Measurements from ENCODE around the gene NOC4L.

Gene NOC4L

DNA sequence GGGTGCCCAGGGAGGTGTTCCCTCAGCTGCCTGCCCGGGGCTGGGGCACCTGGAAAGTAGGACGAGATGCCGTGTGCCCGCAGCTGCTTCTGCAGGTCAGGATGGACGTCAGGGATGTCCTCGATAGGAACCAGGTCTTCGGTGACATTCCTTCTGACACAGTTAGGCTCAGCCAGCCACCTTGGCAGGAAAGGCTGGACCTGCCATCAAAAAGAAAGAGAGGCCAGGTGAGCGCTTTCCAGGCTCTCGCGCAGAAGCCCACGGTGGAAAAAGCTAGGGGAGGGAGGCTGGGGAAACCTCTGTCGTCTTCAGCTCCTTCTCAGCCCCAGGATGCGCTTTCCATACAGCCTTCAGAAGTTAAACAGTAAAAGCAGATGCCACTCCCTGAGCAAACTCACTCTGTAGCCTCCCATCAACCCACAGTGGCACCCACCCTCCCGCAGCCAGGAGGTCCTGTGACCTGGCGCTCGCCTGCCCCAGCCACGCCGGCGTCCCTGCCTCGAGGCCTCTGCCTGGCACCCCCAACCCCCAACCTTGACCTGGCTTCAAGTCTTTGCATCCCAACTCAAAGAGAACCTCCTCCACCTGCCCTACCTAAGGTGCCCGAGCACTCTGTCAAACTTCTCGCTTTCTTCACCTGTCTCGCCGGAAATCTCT lies 1.4 kb upstream of the NOC4L start:
- TF ChIP-seq CTCF (IDR thresholded peaks at IDR 0.05; ENCODE audit: low read length, missing control alignments) = no peak
- peak overlapping the region; percentile 81 for H3K4me3 ChIP-seq (replicated peaks; ENCODE audit: low read depth, low read length)
- DNase-seq (ENCODE audit: low read depth) = no peak

DNA sequence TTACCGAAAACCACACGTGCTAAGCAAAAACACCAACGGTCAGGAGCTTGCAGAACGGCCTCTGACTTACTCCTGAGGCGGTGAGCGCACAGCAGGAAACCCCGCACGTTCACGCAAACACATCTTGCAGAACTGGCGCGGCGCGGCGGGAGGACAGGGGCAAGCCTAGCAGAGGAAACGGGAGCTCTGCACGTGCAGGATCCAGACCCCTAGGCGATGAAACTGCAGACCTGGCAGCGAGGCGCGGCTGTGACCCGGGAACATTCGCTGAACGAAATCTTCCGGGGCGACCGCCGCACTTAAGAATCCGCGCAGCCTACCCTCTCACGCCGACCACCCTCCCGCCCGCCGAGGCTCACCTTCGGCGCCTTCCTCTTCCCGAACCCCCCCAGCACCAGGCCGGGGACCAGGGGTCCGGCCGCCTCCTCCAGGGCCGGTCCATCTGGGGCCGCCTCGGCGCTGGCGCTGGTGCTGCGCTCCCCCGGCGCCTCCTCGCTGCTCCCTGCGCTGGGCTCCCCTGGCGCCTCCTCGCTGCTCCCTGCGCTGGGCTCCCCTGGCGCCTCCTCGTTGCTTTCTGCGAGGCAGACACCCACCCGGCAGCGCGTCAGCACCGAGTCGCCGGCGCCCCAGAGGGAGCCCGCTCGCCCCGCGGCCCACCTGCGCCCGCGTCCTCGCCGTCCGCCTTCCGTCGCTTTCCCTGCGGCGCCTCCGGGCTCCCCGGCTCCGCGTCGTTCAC lies 753 bp upstream of the NOC4L start:
- no peak for DNase-seq (ENCODE audit: low read depth)
- no peak for TF ChIP-seq CTCF (IDR thresholded peaks at IDR 0.05; ENCODE audit: low read length, missing control alignments)
- H3K4me3 ChIP-seq (replicated peaks; ENCODE audit: low read depth, low read length) = peak overlapping the region; percentile 81

DNA sequence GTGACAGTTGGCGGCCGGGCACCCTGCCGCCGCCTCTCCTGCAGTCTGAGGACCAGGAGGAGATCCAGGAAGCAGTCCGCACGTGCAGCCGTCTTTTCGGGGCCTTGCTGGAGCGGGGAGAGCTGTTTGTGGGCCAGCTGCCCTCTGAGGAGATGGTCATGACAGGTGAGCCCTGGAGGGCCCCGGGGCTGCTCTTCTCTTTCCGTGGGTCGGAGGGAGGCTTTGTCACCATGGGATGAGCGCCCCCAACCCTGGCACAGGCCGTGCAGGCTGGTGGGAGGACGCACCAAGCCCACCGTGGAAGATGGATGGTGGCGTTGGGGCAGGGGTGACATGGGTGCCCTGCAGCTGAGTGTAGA lies 532 bp downstream of the NOC4L start:
- DNase-seq (ENCODE audit: low read depth) = no peak
- peak overlapping the region; percentile 81 for H3K4me3 ChIP-seq (replicated peaks; ENCODE audit: low read depth, low read length)
- no peak for TF ChIP-seq CTCF (IDR thresholded peaks at IDR 0.05; ENCODE audit: low read length, missing control alignments)

- peak overlapping the region; percentile 81 for H3K4me3 ChIP-seq (replicated peaks; ENCODE audit: low read depth, low read length)
- DNase-seq (ENCODE audit: low read depth) = no peak
- TF ChIP-seq CTCF (IDR thresholded peaks at IDR 0.05; ENCODE audit: low read length, missing control alignments) = no peak
Measured at GRCh38 chr12:132145334-132145733, 1.1 kb downstream of the NOC4L start.

DNA sequence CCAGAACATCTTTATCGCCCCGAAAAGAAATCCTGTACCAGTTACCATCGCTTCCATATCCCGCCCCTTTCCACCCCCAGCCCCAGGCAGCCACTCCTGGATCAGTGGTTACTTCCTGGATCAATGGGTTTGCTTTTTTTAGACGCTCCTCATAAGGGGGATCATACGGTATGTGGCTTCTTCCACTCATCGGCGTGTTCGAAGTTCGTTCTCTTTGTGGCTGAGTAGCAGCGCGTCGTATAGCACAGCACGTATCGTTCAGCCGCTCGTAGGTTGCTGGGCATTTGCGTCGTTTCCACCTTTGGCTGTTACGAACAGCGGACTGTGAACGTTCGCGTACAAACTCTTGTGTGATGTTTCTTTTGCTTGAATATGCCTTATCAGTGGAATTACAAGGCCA lies 1.8 kb downstream of the NOC4L start:
- no peak for DNase-seq (ENCODE audit: low read depth)
- no peak overlapping the region for H3K4me3 ChIP-seq (replicated peaks; ENCODE audit: low read depth, low read length)
- TF ChIP-seq CTCF (IDR thresholded peaks at IDR 0.05; ENCODE audit: low read length, missing control alignments) = no peak

DNA sequence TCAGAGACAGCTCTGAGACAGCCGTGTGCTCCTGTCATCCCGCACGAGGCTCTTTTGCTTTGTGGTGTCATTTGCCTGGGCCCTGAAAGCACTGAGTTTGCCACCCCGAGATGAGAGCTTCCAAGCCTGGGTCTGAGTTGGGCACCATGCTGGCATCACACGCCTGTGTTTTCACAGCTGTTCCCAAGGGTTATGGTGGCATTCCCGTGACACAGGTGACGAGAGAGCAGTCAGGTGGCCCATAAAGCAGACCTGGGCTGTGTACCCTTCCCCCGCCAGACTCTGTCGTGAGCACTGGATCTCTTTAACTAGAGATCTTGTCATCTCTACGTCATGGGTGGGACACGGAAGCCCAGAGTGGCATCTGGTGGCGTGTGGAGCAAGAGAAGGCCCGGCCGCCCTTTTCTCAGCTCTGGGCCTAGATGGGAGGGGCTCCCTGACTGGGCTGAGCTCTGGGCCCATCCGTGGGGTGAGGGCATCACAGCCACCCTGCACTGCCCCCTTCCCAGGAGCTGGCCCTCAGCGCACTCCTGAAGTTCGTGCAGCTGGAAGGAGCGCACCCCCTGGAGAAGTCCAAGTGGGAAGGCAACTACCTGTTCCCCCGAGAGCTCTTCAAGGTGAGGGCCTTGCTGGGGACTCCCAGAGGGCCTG lies 2.6 kb downstream of the NOC4L start:
- TF ChIP-seq CTCF (IDR thresholded peaks at IDR 0.05; ENCODE audit: low read length, missing control alignments) = no peak

More for the DNA sequence above, 2.6 kb downstream of the NOC4L start:
- no peak overlapping the region for H3K4me3 ChIP-seq (replicated peaks; ENCODE audit: low read depth, low read length)
- DNase-seq (ENCODE audit: low read depth) = no peak

All from fibroblast of pulmonary artery (primary cell).